HG02852 (cell line): ENCODE results near the gene OPALIN.
A peak's percentile ranks its signal among the peaks of the same experiment; 100 is the strongest.

Experiments used
- ATAC-seq: cut with Tn5 transposase; IDR thresholded peaks from one replicate; pipeline ENCODE4 v1.9.1; 2021; ENCODE audit warnings: mild to moderate bottlenecking, moderate library complexity; ENCODE audit not compliant: unreplicated experiment

OPALIN gene

DNA sequence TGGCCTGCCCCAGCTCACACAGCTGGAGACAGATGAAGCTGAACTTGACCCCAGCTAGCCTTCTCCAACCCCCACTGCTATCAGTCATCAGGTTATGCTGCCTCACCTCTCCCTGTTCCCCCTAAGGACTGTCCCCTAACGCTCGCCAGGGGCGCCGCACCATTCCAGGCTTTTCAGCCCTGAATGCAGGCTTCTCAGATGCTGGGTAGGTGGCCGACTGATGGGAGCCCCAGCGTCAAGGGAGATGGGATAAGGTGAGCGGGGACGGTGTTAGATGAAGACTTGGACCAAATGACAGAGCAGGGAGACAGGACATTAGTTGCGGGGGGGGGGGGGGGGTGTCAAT is 15.8 kb upstream of the OPALIN start:
- ATAC-seq, result no peak

- ATAC-seq, result no peak
These were observed 15.2 kb upstream of the OPALIN start for GRCh38 chr10:96374004-96374403.

DNA sequence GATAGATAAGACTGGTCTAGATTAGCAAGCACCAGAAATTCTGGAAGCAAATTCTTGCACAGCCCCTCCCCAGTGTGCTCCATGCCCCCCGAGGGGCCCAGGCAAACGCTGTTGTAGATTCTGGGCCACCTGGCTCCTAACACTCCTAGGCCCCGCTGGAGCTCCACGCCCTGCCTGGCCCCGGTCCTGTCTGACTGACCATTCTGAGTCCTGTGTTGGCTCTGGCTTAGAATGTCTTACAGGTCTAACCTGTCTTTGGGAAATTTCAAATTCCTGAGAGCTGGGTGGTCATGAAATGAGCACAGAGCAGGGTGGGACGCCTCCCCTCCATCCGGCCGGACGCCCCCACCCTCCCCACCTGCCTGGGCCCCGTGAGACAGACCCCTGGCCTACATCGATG is 12.6 kb upstream of the OPALIN start:
- no peak for ATAC-seq

DNA sequence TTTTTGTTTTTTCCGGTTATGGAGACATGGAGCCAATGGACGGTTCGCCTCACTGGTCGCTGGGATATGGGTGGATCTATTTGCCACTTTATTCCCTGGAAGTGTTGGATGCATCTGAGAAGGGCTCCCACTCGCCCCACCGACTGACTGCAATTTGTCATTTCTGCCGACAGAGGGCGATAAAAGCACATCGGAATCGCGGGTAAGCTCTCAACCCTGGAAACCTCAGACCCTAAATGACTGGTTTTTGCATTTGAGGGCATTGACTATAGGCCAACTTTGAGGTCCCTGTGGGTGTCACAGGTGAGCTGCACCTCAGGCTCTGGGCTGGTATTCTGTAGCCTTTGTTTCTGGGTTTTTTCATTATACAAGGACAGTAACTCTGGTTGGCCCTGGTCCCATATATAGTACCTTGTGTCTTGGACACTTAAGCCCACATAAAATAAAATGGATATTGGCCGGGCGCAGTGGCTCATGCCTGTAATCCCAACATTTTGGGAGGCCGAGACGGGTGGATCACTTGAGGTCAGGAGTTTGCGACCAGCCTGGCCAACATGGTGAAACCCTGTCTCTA is 11.9 kb upstream of the OPALIN start:
- ATAC-seq, result peak; percentile 48

DNA sequence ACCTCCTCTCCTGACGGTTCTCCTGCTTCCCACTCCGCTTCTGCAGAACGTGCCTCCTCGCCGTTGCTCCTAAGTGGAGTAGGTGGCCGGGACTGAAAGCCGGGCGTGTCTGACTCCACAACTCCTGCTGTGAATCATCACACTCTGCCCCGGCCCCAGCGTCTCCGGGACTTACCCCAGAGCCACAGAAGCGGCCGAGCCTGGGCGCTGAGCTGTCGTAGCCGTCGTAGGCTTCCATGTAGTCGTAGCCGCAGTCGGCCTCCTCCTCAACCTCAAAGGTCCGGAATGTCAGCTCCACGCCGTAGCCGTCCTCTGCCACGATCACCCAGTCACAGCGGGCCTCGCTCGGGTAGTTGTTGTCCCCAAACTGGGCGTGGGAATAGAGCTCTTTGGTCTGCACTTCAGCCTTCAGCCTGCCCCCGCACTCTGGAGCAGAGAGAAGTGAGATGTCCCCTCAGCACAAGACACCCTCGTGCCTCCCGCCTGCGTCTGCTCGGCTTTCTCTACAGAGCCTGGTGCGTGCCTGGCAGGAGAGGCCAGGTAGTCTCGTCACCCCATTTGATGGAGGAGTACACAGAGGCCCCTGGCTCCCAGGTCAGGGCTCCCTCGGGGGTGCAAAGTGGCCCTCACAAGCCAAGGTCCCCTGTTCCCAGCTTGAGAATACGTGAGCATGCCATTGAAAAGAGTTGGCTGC is 11.2 kb upstream of the OPALIN start:
- ATAC-seq, result no peak

DNA sequence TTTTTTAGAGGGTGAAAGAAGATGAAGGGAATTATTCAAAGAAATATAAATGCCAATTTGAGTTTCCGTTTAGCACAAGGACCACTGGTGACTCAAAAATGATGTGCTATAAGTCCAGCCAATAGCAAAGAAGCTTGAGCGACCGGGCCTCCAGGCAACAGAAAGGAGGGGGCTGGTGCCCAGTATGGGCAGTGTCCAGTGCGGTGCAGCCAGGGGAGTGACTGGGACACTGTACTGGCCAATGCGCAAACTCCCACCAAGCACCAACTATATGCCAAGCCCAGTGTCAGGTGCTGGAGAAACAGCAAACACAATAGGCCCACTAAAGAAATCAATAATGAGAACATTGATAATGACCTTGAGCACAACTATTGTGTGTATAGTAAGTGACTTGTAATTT is 10.2 kb upstream of the OPALIN start:
- no peak for ATAC-seq

DNA sequence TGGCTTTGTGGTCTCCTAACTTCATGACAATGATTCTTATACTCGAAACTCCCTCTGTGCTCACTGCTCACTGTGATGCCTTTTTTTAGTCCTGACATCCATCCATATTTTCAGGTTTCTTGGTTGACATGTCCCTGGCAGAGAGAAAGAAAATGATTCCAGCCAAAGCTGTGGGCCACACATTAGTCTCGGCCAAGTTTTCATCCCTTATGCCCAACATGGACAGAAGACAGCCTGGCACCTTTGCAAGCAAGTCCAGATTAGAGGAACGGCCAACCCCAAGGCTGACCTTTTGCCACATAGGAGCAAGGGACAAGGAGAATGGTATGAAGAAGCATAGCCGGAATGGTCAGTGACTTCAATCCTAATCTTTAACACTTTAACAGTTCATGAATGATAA is 8.7 kb upstream of the OPALIN start:
- ATAC-seq, result no peak

DNA sequence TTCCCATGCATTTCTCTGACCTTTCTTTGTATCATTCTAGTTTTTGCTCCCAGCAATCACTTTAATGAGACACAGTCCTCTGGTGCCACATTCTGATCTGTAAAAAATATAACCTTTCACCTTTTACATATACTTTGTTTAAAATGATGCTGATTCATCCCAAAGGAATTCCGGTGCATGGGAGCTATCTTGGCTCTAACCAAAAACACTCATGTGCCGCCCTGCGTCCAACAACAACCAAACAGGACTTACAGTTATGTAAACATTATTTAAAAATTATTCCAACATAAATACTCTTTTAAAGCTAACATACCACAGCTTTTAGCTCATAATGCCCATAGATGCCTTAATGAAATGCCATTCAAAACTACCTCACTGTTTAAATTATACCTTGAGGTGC is 7.7 kb upstream of the OPALIN start:
- ATAC-seq, result no peak

- no peak for ATAC-seq
These were observed 6.8 kb upstream of the OPALIN start for GRCh38 chr10:96365571-96365970.

- no peak for ATAC-seq
These were observed 2.0 kb upstream of the OPALIN start for GRCh38 chr10:96360766-96361165.

- ATAC-seq, result no peak
These were observed 1.5 kb upstream of the OPALIN start for GRCh38 chr10:96360331-96360730.

- no peak for ATAC-seq
These were observed 814 bp upstream of the OPALIN start for GRCh38 chr10:96359616-96360015.

GRCh38 chr10:96357038-96357620 is 1.7 kb downstream of the OPALIN start:
- ATAC-seq, result no peak

DNA sequence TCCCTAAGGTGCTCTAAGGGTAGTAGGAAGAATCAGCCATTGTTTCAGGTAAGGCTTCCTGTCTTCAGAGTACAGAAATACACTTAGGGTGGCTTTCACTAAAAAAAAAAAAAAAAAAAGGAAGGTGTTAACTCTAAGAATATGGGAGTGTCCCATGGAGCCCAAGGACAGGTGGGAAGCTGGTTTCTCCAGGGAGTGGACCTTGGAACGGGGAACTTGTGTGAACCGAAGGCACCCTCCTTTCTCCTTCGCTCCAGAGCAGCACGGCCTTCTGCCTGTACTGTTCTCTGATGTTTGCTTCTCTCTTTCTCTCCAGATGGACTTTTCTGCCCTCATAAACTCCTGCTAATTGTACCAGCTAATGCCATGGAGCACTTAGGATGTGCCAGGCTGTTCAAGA is 6.2 kb downstream of the OPALIN start:
- ATAC-seq, result no peak

- ATAC-seq, result no peak
These were observed 6.8 kb downstream of the OPALIN start for GRCh38 chr10:96352027-96352426.

DNA sequence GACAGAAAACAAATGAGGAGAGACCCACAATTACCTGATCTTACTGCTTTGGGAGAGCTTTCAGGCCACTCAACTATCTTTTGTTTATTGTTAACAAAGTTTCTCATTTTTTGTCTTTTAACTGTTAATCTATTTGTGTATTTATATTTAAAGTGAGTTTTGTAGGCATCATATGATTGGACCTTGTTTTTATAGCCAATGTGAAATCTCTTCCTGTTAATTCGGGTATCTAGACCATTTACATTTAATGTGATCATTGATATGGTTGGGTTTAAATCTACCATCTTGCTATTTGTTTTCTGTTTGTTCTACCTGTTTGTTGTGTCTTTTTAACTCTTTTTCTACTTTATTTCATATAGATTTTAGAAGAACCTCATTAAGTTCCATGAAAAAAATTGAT is 12.5 kb downstream of the OPALIN start:
- ATAC-seq, result no peak

DNA sequence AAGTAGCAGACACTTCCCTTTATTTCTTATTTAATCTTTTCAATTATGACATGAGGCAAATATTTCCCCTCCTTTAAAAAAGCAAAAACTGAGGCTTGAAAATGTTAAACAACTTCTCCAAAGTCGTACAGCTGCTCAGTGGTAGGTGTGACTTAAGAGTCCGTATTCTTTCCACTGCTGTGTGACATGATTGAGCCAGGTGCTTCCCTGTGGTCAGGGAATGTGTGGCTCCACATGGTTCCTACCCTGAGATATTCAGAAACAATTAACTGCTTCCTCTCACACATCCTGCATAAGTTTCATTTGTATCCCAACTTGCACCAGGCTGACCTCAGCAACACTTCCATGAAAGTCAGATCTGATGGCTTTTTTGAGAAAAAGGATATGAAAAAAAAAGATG is 13.6 kb downstream of the OPALIN start:
- ATAC-seq, result no peak

- ATAC-seq, result no peak
These were observed 14.6 kb downstream of the OPALIN start for GRCh38 chr10:96344178-96344577.

DNA sequence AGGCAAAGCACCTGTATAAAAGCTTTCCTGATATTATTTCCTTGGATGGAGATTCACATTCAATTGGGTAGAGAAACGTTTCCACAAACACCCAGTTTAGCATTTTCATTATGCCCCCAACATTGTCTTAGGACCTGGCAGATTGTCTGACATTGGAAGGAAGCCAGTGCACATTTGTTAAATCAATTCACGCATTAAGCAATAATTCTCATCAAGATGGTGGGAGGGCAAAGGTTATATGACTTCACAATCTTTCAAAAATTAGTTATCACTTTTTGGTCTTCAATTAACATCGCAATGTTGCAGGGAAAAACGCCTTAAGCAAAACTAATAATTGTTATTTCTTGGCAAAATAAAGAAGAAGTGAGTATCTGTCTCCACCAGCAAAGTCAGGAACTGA is 16.4 kb downstream of the OPALIN start:
- no peak for ATAC-seq

- peak; percentile 47 for ATAC-seq
These were observed 17.3 kb downstream of the OPALIN start for GRCh38 chr10:96341219-96342182.
